ENCODE data around the gene IFIT2.

DNA sequence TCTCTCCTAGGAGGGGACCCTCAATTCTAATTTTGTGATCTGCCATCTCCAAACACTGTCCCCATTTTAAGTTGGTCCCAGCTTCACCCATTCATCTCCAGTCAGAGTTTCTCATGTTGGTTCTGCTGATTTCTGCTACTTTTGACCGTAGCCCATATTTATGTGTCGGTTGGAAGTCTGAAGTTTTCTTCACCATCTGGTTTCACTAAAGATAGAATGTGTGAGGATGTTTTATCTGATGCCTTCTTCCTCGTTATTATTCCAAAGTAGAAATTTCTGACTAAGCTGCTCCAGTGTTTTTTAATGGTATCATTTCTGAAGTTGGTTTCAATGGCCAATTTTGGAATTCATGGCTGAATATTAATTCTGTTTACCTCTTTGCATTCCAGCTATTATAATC lies 21.3 kb upstream of the IFIT2 start:
- TF ChIP-seq, protein P1, sequence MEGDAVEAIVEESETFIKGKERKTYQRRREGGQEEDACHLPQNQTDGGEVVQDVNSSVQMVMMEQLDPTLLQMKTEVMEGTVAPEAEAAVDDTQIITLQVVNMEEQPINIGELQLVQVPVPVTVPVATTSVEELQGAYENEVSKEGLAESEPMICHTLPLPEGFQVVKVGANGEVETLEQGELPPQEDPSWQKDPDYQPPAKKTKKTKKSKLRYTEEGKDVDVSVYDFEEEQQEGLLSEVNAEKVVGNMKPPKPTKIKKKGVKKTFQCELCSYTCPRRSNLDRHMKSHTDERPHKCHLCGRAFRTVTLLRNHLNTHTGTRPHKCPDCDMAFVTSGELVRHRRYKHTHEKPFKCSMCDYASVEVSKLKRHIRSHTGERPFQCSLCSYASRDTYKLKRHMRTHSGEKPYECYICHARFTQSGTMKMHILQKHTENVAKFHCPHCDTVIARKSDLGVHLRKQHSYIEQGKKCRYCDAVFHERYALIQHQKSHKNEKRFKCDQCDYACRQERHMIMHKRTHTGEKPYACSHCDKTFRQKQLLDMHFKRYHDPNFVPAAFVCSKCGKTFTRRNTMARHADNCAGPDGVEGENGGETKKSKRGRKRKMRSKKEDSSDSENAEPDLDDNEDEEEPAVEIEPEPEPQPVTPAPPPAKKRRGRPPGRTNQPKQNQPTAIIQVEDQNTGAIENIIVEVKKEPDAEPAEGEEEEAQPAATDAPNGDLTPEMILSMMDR (IDR thresholded peaks at IDR 0.05; ENCODE audit: poor library complexity), result no peak
- TF ChIP-seq EZH2 (IDR thresholded peaks at IDR 0.05; ENCODE audit: borderline replicate concordance) (no peak), EZH2phosphoT487 (IDR thresholded peaks at IDR 0.05; ENCODE audit: low read depth, severe bottlenecking, unreplicated experiment) (no peak)
